ENCODE measurements around the gene HENMT1.

GRCh38 chr1:108657356-108658080 lies 3.4 kb downstream of the HENMT1 start:
- TF ChIP-seq POLR2A (IDR thresholded peaks at IDR 0.05) (no peak), CTCF (IDR thresholded peaks at IDR 0.05) (no peak)
